NT2/D1 (cell line): Measurements from ENCODE around the gene MRPS14.
A peak's percentile ranks its signal among the peaks of the same experiment; 100 is the strongest.

Source experiments
- DNase-seq: peaks from one replicate; pipeline ENCODE4 v3.0.0-alpha.2; 2011; ENCODE audit warnings: low read depth, low spot score
- H3K27me3 ChIP-seq: 2 replicates; pipeline ENCODE4 v1.6.0; 2011; ENCODE audit warnings: mild to moderate bottlenecking; ENCODE audit not compliant: insufficient read length, insufficient read depth
- H3K36me3 ChIP-seq: 2 replicates; pipeline ENCODE4 v1.6.1; 2011; ENCODE audit warnings: mild to moderate bottlenecking, low read length, mixed read lengths; ENCODE audit not compliant: insufficient read depth, insufficient read length
- H3K4me1 ChIP-seq: 2 replicates; pipeline ENCODE4 v1.5.1; 2011; ENCODE audit not compliant: insufficient read depth, insufficient read length
- H3K4me3 ChIP-seq: 2 replicates; pipeline ENCODE4 v1.5.1; 2011; ENCODE audit warnings: low read depth; ENCODE audit not compliant: insufficient read length
- H3K9ac ChIP-seq: 2 replicates; pipeline ENCODE4 v1.6.0; 2011; ENCODE audit warnings: low read depth; ENCODE audit not compliant: insufficient read length
- H3K9me3 ChIP-seq: 2 replicates; pipeline ENCODE4 v1.5.1; 2011; ENCODE audit warnings: mild to moderate bottlenecking, low read length; ENCODE audit not compliant: insufficient read depth
- SUZ12 ChIP-seq: IDR thresholded peaks from 2 replicates; pipeline ENCODE4 v1.6.1; 2011; ENCODE audit not compliant: insufficient read length, insufficient read depth; ENCODE audit errors: extremely low read depth
- YY1 ChIP-seq: IDR thresholded peaks from 2 replicates; pipeline ENCODE4 v1.6.1; 2011; ENCODE audit not compliant: insufficient read length, insufficient read depth
- ZNF274 ChIP-seq: IDR thresholded peaks from 2 replicates; pipeline ENCODE4 v1.6.1; 2011; ENCODE audit warnings: mild to moderate bottlenecking, low read depth, low read length

The MRPS14 gene

GRCh38 chr1:175015243-175015642, 8.0 kb downstream of the MRPS14 start:
- Histone ChIP-seq H3K27me3 (no peaks in the 10 kb centered on the region), H3K9me3 (no peaks in the 10 kb centered on the region), H3K4me1 (no peaks in the 10 kb centered on the region), H3K4me3 (no peak overlapping the region), H3K36me3 (peaks cover 89% of the 10 kb centered on the region), H3K9ac (no peak overlapping the region)
- no peak for TF ChIP-seq SUZ12
- TF ChIP-seq YY1, result no peak
- TF ChIP-seq ZNF274, result no peak
- no peak for DNase-seq

- Histone ChIP-seq H3K4me3 (no peak overlapping the region), H3K9me3 (no peaks in the 10 kb centered on the region), H3K4me1 (no peaks in the 10 kb centered on the region), H3K36me3 (peaks cover 94% of the 10 kb centered on the region), H3K27me3 (no peaks in the 10 kb centered on the region), H3K9ac (no peak overlapping the region)
- no peak for TF ChIP-seq ZNF274
- no peak for DNase-seq
These were observed 9.8 kb downstream of the MRPS14 start for GRCh38 chr1:175013445-175013844.

- H3K4me3 ChIP-seq, result no peak overlapping the region
- no peak overlapping the region for H3K9ac ChIP-seq
- TF ChIP-seq ZNF274 (no peak), SUZ12 (no peak), YY1 (no peak)
- H3K36me3 ChIP-seq, result peaks cover 98% of the 10 kb centered on the region
- H3K4me1 ChIP-seq, result no peaks in the 10 kb centered on the region
- no peak for DNase-seq
- no peaks in the 10 kb centered on the region for H3K27me3 ChIP-seq
- no peaks in the 10 kb centered on the region for H3K9me3 ChIP-seq
These were observed 13.7 kb downstream of the MRPS14 start for GRCh38 chr1:175009532-175009931.

- no peak overlapping the region for H3K9ac ChIP-seq
- no peak overlapping the region for H3K4me3 ChIP-seq
- H3K4me1 ChIP-seq, result no peaks in the 10 kb centered on the region
- TF ChIP-seq YY1 (no peak), ZNF274 (no peak), SUZ12 (no peak)
- DNase-seq, result no peak
- peaks cover 72% of the 10 kb centered on the region for H3K36me3 ChIP-seq
- H3K27me3 ChIP-seq, result no peaks in the 10 kb centered on the region
- no peaks in the 10 kb centered on the region for H3K9me3 ChIP-seq
These were observed 18.0 kb downstream of the MRPS14 start for GRCh38 chr1:175005085-175005783.

GRCh38 chr1:175003521-175003920, 19.7 kb downstream of the MRPS14 start:
- Histone ChIP-seq H3K4me1 (no peaks in the 10 kb centered on the region), H3K4me3 (no peak overlapping the region), H3K36me3 (peaks cover 57% of the 10 kb centered on the region), H3K9me3 (no peaks in the 10 kb centered on the region), H3K9ac (no peak overlapping the region), H3K27me3 (no peaks in the 10 kb centered on the region)
- TF ChIP-seq YY1, result no peak
- no peak for TF ChIP-seq SUZ12
- no peak for TF ChIP-seq ZNF274
- DNase-seq, result no peak

GRCh38 chr1:175002910-175003517, 20.2 kb downstream of the MRPS14 start:
- Histone ChIP-seq H3K9ac (no peak overlapping the region), H3K27me3 (no peaks in the 10 kb centered on the region), H3K4me3 (no peak overlapping the region), H3K36me3 (peaks cover 52% of the 10 kb centered on the region), H3K9me3 (no peaks in the 10 kb centered on the region), H3K4me1 (no peaks in the 10 kb centered on the region)
- DNase-seq, result no peak
- TF ChIP-seq SUZ12, result no peak
- TF ChIP-seq YY1, result no peak
- TF ChIP-seq ZNF274, result no peak

- Histone ChIP-seq H3K4me3 (peak overlapping the region; percentile 98), H3K27me3 (no peaks in the 10 kb centered on the region), H3K4me1 (no peaks in the 10 kb centered on the region), H3K9ac (peak overlapping the region; percentile 100), H3K9me3 (no peaks in the 10 kb centered on the region), H3K36me3 (peaks cover 41% of the 10 kb centered on the region)
- no peak for TF ChIP-seq YY1
- TF ChIP-seq SUZ12, result no peak
- TF ChIP-seq ZNF274, result no peak
- no peak for DNase-seq
These were observed 22.5 kb downstream of the MRPS14 start for GRCh38 chr1:175000697-175001187.
